IPS-NIHi7 (cell line): ENCODE measurements around the gene FBXW8.
A peak's percentile ranks its signal among the peaks of the same experiment; 100 is the strongest.

Experiments
- DNase-seq: peaks from one replicate; pipeline ENCODE4 v3.0.0; 2012; ENCODE audit warnings: mixed read lengths; ENCODE audit errors: extremely low spot score

The FBXW8 gene

DNA sequence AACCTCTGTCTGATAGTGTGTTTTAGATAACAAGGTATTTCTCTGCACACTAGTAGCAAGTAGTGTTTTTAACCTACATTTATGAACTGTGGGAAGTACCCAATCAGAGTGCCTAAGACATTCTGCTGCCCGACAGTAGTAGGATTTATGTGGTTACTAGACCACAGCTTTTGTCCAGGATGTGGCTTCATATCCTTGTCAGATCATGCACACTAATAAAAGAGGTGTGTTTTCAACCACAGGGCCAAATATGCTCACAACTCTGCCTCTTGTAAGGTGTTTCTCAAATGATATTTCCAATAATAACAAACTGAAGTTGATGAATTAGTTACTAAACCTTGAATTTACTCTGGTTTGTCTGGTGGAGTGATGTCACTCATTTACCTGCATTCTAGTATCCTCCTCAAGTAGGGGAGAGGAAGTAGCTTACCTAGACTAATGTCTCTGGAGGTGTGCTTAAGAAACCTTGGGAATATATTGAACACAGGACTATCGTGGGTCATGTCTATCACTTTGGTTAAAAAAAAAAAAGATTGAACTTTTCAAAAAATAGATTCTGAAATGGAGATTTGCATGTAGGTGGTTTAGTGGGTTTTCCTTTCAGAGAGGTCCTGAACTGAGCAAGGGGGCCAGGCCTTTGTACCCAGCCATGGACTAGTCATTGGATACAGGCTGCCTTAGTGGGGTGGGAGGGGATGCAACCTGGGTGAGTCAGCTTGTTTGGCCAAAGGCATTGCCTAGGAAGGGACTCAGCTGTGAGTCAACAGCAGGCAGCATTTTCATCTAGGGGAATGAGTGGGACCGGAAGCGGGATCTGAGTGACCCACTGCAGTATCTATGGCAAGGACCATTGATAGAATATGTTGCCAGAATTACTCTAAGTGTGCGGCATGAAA lies 14.1 kb downstream of the FBXW8 start:
- peak; percentile 49 for DNase-seq

GRCh38 chr12:116926283-116927243 lies 15.8 kb downstream of the FBXW8 start:
- no peak for DNase-seq

GRCh38 chr12:116927244-116927940 lies 16.6 kb downstream of the FBXW8 start:
- DNase-seq: no peak

DNA sequence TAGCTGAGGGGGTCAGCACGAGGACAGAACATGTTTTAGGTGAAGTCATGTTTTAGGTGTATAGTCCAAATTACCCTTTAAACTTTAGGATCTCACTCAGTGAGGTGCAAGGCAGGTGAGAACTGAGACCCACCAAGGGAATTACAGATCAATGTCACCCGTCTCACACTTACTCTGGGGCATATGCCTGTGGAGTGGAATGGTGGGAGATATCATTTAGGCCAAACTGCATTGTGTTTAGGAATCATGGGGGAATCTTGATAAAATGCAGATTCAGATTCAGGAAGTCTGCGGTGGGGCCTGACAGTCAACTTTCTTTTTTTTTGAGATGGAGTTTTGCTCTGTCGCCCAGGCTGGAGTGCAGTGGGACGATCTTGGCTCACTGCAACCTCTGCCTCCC lies 17.8 kb downstream of the FBXW8 start:
- no peak for DNase-seq

- DNase-seq: no peak
These were observed 19.1 kb downstream of the FBXW8 start for GRCh38 chr12:116929885-116930284.

- DNase-seq: no peak
These were observed 20.9 kb downstream of the FBXW8 start for GRCh38 chr12:116931665-116932064.

GRCh38 chr12:116933091-116933490 lies 22.3 kb downstream of the FBXW8 start:
- DNase-seq: no peak

DNA sequence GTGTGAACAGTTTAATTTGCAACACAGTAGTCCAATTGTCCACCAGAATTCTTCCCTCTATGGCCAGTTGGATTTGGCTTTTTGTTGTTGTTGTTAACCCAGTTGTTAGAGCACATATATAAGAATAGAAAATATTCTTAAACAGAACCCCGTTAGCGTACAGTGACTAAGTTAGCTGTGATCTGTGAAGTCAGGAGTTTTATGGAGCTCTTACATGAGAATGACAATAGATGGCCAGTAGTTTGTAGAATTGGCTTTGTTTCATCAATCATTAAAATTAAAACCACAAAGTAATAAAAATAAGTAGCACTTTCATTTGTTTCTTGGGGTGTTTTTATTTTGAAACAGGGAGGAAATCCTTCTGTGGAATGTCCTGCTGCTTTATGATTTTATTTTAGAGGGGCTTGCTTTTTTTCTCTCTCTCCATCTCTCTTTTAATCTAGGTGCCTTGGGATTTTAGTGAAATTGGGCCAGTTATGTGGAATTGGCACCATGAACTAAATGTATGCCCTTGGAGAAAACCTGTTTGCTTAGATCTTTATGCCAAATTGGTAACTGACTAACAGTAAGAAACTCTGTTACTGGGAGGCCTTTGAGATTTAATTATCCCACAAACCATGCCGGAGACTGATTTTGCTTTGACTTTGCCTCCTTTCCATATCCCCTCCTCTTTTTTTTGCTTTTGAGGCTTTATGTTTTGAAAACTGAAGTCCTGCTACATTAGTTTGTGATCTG lies 22.9 kb downstream of the FBXW8 start:
- DNase-seq: no peak

DNA sequence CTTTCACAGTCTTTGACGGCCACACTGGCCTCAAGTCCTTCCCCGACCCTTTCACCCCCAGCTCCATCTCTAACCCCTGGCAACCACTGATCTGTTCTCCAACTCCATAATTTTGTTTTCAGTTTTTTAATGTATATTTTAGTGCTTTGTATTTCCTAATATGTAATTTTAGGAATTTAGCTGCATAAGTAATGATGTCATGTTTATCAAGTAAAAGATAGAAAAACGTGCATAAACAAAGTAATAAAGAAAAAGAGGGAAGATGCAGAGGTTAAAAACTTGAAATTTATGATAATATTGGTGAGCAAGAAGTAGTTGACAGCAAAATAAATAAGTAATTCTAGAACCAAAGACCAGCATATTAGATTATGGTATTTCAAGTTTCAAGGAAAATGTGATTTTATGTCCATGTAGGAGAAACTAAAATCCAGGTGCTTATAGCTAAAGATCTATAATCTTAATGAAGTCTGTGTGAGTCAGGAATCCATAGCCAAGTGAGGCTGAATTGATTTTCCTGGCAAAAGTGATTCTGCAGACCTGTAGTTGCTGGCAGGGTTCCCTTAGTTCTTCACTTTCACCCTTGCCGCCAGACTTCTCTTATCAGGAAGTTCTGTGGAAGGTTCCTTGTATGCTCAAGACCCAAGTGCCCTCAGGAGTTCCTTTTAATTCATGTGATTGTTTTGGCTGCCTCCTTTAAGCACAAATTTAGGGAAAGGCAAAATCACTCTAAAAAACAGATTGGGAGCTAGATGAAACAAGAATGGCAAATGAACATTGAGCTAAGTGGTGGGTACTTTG lies 24.4 kb downstream of the FBXW8 start:
- DNase-seq: no peak

DNA sequence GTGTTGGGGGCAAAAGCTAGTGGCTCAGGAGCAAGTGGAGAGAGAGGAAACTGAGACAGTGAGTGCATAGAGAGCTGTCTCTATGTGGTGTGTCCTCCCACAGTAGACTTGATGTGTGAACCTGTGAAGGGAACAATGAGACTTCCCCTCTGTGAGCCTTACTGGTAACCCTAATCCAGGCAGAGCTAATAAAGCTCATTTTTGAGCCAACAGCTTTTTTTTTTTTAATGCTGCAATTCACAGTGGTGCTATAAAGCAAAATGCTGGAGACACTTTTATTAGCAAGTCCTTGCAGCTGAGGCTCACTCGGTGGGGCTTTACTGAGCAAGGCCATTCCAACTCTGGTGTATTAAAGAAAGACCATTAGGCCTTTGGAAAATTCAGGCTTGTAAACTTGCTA lies 26.9 kb downstream of the FBXW8 start:
- no peak for DNase-seq

DNA sequence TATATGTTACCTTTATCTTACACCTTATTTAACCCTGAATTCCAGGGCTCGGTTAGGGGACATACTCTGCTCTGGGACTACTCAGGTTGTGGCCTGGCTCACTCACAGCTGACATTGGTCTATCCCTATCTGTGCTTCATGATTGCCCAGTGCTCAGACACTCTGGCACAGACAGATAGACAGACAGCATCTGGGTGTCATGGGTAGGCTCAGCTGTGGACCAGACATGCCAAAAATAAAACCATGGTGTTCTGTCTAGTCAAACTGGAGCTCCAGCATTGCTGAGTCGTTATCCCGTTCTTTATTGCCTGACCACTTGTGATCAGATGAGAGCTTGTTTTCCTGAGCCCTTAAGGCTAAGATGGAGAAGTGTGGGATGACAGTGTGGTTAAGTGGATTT lies 29.0 kb downstream of the FBXW8 start:
- DNase-seq: no peak

DNA sequence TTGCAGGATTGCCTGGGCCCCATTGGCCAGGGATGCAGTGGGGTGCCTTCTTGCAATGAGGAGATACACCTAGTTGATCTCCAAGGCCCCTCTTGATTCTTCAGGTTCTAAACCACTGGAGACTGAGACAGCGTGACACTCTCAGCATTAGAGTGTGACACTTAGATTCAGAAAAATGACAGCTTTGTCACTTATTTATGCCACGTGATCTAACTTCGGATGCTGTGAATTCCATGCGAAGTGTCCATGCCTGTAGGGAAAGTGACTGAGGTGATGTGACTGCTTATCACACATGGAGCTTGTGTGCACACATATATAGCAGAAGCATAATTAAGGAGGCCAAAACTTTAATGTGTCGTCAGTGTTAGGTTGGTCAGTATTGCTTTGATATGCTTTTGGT lies 30.4 kb downstream of the FBXW8 start:
- DNase-seq: no peak

- no peak for DNase-seq
These were observed 32.9 kb downstream of the FBXW8 start for GRCh38 chr12:116943419-116944372.

- no peak for DNase-seq
These were observed 35.3 kb downstream of the FBXW8 start for GRCh38 chr12:116945886-116946550.

DNA sequence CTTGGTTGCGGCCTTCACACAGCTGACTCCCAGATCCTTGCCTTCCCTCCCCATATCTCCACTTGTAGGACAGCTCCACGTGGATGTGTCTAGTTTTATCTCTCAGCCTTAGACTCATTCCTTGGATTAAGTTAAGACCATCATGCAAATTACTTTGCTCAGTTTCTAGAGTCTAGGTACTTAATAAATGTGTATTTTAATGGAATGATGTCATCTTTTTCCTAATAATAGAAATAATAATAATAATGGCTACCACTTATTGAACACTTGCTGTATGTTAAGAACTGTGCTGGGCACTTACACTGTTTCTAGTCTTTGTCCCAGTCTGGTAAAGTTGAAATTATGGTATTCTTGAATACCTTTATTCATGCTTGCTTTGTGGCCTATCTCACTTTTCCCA lies 37.5 kb downstream of the FBXW8 start:
- DNase-seq: no peak

DNA sequence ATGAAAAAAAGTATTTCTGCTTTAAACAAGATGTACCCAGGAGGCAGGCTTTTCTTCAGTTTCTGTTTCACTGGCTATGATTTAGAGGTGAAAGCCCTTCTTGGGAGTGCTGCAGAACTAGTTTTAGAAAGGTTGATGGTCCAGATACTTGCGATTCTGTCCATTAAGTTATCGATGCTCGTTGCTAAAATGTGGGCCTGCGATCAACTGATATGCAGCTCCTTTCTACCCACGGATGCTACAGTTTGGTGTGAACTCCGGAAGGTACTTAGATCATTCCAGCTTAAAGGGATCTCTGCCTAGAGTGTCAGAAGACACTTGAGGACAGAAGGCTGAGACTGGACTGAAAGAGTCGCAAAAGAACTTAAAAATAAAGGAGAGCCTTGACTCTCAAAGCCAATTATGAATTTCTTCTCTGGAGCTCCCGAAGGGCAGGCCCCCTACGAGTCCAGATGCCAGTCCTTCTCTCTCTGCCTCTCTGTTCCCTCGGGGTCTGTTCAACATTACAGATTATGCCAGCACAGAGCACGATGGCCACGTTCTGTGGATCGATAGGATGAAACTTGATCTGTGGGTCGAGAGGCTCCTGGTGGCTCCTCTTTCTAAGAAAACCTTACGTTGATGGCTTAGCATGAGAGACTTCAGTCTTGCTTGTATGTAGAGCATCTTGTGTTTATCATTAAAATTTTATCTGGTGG lies 40.0 kb downstream of the FBXW8 start:
- no peak for DNase-seq

DNA sequence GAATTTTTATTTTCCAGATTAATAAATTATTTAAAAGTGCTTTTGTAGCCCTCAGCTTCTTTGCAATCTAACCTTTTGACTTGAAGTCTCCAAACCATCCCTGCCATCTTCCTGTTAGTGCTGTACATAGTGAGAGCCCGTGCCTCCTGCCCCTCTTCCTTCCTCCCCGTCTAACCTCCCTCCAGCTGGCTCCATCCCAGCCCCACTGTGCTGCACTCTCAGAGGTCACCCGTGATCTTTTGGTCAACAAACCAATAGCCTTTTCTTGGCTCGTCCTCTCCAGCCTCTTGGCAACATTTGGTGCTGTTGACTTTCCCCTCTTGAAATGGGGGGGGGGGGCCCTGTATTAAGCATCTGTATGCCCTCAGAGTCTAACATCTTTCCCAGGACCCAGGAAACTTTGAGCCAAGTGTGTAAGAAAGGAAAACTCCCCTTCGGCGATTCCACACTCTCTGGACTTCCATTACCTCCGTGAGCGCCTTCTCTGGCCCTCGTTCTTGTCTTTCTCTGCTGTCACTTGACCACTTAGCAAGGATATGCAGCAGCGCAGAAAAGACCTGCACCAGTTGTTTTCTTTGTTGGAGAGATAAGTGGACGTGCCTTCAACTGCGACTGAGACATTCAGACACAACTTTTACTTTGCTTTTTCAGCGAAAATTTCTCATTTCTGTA lies 44.1 kb downstream of the FBXW8 start:
- DNase-seq: no peak
